ENCODE results near the gene LPIN1. TPM values are rescaled to one million over a fixed set of nuclear protein-coding genes. Genes with fewer than 3 reads are reported as not detected.

The LPIN1 gene
- 11.2 to 15.7 TPM (median 14.3 TPM) in 5 replicates for total RNA-seq (2022; extraction: Qiagen RNA extraction; ENCODE audit: low read depth)

GRCh38 chr2:11746376-11746806 lies at the start of gene LPIN1:
Gene LPIN1 (plus strand): TSS chr2:11746632. CDS start chr2:11765542, 18,910 bp downstream.

Other genes with a start within 250 kb of the LPIN1 start
- gene GREB1, start 212.6 kb upstream of the LPIN1 start, total RNA-seq (2022; extraction: Qiagen RNA extraction; ENCODE audit: low read depth), result 2.4 to 3.7 TPM (median 3.2 TPM) in 5 replicates
- not detected in 5 replicates for gene NTSR2, start 76.4 kb upstream of the LPIN1 start, total RNA-seq (2022; extraction: Qiagen RNA extraction; ENCODE audit: low read depth)